GM18498 (cell line): ENCODE measurements around the gene SFMBT1.

Source experiments
- ATAC-seq: cut with Tn5 transposase; IDR thresholded peaks from one replicate; pipeline ENCODE4 v1.9.1; 2021; ENCODE audit warnings: mild to moderate bottlenecking, moderate library complexity; ENCODE audit not compliant: unreplicated experiment

Gene SFMBT1

DNA sequence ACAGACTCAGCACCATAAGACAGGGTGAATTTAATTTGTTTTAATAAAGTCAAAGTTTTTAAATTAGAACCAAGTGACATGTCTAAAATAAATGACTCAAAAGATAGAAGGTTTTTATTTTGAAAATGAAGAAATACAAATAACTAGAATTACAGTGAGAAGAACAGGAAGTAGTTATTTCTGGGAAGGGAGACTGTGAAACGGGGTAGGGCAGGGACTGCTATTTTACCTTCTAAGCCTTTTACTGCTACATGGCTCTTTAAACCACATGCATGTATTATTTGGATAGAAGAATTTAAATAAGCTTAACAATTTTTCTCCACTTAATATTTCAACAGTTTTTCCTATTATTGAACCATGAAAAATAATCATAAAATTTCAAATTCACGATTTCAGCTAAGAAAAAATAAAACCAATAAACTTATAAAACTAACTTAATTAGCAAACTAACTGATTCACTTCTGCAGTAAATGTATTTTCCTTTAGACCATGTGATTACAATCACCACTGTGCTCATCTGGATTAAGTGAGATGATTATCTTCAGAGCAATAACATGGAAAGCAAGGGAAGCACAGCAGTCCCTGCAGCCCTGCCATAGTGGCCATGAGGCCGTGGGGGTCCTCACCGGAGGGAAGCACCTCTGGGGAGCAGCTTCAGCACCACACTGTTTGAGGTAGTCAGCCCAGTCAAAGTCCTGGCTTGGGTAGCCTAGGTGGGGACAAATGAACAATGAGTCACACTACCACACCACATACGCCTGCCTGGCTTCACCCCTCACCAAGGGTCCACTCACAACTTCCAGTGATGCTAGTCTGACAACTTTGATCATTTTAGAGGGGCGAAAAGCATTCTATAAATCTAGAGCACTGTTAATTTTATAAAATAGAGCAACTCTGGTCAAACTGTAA is 120.2 kb downstream of the SFMBT1 start:
- no peak for ATAC-seq

DNA sequence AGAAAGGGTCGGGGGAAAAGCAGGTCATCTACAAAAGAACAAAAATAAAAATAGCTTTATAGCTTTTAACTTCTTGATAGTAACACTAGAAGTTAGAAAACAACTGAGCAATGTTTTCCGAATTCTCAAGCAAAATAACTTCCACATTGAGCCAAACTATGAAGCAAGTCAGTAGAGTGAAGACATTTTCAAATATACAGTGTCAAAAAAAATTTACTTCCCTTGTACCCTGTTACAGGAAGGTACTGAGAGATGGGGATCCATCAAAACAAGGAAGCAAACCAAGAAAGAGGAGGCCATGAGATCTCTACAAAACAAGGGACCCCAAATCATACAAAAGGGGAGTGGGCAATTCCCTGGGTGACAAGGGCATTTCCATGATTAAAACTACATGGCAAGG is 121.9 kb downstream of the SFMBT1 start:
- ATAC-seq: no peak

DNA sequence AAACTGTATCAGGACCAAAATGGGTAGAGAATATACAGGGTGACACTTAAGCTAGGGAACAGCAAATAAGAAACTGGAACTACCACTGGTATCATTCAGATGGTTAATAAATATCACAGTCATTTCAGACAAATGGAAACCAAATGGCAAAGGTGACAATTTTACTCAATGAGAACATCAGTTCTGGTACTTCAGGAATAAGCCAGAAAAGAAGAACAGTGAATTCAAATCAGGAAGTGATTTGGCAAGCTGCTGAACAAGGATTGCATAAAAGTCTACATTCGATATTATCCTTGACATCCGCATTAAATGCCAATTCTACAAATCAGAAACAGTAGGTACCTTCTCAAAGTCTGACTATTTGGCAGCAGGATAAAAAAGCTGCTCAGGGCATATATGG is 125.0 kb downstream of the SFMBT1 start:
- no peak for ATAC-seq

DNA sequence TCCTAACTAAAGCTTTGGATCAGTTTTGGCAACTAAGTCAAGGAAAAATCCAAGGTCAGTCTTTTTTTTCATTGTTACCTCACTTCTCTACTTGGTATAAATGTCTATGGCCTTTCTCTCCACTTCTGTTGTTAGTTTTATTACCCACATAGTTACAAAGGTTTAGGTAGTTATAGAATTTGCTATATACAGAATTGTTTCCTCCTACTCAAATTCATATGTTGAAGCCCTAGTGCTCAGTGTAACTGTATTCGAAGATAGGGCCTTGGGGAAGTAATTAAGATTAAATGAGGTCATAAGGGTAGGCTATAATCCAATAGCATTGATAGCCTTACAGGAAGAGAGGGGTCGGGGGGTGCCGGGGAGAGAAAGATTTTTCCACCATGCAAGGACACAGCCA is 128.8 kb downstream of the SFMBT1 start:
- ATAC-seq: no peak

DNA sequence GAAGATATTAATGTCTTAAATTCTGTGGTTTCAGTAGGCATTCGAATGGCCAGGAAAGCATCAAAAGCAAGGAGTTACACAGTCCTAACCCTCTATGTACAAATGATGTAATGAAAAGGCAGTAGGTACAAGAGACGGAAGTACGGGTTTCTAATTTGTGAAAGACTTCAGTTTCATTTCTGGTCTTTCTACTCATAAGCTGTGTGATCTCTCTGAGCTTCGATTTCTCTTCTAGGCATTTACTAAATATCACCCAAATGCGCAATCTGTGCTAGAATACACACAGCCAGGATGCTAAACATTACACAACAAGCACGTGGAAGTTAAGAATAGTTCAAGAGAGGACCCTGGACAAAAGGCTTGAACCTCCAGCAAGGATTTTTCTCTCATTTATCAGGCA is 130.6 kb downstream of the SFMBT1 start:
- ATAC-seq: no peak

DNA sequence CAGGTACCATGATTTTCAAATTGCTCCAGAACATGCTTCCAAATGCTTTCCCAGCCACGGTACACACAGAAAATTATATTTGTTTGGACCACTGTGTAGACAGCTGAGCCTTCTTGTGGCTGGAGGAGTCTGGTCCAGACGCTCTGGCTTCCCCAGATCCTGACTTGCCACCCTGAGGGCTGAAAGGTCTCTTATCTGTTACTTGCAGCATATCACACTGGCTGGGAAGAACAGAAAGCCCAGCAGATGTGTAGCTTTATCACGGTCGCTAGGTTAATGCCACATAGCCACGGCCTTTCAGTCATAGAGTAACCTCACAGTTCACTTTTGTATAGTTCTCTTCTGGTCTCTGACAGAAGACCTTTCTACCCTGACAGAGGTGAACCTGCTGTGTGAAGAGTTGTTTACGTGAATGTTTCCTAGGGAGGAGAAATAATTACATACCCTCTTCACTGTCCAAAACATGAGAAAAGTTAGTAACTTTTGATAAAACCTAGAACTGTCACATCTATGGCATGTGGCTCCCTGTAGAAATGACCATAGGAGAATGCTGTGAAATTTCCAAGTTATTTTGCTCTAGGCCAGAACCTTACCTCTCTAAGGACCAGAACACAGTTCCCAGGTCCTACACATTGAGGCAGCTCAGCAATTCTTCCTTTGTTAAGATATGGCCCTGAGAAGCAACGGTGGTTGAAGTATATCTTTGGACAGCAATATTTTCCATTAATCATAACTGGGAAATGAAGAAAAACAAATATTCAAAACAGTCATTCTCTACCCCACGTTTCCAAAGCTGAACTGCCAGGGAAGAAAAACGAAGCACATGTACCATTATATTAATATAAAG is 132.8 kb downstream of the SFMBT1 start:
- no peak for ATAC-seq

DNA sequence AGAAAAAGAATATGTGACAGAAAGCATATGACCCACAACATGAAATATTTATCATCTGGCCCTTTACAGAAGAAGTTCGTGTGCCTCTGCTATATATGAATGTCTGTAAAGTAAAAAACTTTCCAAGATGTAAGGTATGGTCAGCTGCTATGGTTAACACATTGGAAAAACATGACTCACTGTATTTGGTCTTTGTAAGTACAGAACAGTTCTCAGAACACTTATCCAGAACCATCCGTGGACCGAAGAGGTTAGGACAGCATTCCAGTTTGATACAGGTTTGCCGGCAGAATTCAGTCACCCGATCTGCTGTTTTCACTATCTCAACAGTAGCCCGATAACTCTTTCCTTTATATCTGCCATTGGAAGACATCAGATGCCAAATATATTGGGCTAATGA is 135.1 kb downstream of the SFMBT1 start:
- ATAC-seq: no peak

DNA sequence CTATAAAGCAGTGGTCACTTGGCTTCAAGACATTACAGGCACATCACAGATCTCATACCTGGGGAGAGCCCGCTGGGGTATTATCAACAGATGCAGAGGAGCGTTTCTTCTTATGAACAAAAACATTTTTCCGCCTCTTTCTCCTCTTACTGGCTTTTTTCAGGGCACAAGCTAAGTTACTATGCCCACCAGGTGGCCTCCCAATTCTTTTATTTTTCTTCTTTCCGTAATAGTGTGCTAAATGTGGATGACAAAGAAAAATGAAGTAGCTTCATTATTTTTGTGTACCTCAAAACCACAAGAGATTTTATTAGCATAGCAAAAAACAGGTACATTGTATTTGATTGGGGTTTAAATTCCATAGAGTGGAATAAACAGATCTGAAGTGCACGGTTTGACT is 138.4 kb downstream of the SFMBT1 start:
- no peak for ATAC-seq

DNA sequence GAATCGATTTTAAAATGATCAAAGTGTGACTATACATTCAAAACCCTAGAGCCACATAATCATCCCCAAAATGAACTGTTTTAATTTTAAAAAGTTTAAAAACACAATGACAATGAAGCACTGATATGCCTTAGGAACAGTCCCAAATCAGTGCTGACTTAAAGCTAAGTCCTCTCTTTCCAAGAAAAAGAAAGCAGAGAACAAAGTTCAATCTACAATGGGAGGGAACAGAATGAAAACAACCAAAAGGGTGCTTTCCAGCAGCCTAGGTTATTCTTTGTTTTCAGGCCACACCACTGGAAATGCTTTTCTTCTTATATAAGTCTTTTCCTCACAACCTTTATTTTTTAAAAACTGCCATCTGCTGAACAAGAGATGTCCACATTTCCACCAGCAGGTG is 141.3 kb downstream of the SFMBT1 start:
- ATAC-seq: no peak

DNA sequence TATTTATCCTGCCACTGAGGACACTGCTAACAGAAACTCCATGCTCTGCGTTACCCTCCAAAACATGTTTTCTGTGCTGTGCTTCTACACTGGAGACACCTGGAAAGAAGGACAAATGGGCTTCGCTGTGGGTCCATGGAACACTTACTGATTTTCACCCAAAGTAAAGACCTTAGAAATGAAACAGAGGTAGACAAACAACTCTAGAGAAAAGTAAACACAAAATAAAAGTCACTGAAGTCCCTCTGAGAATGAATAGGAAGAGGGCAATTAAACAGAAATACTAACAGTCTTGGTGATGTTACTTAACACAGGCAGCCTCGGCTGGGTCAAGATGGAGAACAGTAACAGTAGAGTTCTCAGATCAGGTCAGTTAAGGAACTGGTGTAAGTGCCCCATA is 141.9 kb downstream of the SFMBT1 start:
- ATAC-seq: no peak

DNA sequence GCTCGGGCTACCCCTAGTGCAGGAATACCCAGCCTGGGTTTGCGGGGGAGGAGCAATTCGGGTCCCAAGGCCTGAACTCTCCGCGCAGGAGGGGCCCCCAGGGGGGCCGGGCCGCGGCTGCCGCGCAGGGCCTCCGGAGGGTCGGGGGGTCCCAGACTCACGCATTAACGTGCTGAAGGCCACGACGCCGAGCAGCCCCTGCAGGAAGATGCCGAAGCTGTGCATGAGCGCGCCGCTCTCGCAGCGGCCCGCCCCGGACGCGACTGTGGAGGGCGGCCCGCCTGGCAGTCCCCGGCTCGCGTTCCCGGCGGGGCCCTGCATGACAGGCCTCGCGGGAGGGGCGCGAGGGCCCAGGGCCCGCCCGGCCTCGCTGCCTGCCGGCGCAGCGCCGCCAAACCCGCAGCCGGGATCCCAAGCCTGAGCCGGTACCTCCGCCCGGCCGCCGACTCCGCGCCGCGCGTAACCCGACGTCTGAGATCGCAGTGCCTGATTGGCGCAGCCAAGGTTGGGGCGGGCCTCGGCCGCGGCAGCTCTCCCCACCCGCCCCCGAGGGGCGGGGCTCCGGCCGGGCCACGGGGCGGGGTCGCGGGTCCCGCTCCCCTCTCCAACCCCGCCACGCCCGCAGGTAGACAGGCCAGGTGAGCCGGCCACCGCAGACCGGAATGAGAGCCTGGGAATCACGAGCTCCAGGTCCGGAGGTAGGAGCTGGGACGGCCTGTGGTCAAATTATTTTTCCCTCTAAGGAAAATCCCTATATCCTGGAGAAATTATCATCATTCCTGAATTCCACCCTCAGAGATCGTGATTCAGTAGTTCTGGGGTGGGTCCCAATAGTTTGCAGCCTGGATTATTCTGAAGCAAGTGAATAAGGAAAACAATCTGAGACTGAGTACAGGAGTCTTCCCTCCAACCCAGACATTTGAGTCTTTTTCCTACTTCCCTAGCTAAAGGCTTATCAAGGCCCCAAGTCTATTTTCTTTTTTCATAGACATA is 148.4 kb downstream of the SFMBT1 start, which contains the start of gene STIMATE:
Gene STIMATE, minus strand, starts transcription at position 419 of the 993 bp plus-strand sequence. Its CDS starts 98 bp downstream, at position 321.
- ATAC-seq: peak; percentile 96

DNA sequence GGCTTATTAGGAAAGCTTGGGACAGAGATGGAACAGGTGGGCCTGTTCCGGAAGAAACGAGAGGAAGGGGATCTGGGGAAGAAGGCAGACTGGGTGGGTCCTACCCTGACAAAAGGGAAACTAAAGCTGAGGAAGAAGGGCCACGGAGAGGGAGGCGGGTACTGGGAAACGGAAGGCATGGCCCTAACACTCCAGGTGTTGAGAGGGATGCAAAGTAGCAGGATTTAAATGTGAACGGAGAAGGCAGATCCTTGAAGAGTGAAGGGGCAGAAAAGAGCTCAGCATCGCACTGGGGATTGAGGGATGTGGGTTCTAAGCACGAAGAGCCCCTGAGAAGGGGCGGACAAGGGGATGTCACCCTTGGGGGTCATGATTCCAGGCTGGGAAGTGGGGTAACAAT is 149.3 kb downstream of the SFMBT1 start:
- no peak for ATAC-seq

DNA sequence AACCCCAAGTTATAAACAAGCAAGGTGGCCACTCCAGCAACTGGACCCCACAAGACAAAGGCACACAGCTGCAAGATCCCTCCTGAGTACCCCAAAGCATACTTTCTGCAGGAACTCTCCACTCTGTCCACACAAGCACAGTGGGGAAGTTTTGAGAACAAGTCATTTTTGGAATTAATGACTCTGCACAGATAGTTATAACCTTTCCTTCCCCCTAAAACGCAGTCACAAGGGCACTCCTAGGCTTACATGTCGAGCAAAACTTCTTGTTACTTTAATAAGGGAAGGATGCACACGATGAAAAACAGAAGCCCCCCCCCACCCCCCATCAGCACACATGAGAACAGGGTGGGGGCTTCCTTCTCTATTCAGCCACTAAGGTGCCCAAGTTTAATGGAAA is 149.7 kb downstream of the SFMBT1 start:
- ATAC-seq: no peak

DNA sequence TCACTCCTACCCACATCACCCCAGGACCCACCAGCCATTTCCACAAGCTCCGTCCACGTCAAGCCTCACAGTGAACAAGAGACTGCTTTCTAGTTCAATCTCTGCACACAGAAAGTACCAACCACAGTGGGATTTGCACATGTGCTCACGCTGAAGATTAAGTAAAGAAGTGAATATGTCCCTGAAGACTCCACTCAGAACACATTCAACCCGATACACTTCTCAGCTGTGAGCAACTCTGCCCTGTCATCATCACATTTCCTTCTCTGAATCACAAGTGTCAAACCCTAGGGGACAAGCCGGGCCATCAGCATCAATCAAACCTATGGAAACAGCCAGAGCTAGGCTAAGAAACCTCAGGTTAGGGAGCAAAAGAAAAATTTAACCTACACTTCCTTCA is 150.5 kb downstream of the SFMBT1 start:
- ATAC-seq: no peak

DNA sequence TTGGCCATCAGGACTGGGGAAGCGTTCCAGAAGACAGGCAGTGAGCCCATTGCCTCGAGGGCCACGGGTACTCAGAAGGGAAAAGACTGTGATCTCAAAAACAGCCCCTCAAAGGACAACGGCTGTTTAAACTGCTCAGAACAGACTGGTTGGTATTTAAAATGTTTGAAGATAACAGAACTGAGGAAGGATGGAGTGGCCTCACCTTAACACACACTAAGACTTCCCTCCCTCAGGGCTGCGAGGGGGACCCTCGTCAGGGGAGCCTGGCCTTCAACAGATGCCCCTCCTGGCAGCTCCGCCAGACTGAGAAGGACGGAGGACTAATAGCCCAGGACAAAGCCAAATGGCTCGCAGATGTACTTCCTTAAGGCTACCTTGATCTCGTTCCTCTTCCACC is 151.1 kb downstream of the SFMBT1 start:
- no peak for ATAC-seq

DNA sequence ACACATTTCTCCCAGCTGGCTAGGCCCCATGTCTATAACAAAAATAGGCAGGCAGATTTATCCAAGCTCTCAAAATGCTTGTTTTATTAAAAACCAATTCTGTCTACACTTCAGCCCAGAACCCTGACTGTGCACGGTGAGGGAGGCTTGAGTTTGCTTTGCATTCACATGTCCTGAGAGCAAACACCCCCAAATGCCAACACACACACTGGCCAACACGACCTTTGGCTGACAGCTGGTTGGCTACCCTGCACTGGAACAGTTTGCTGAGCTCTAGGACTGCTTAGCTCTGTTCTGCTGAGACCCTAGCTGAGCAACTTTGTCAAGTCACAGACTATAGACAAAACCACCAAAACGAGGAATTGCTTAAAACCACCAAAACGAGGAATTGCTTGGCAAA is 152.2 kb downstream of the SFMBT1 start:
- ATAC-seq: no peak

DNA sequence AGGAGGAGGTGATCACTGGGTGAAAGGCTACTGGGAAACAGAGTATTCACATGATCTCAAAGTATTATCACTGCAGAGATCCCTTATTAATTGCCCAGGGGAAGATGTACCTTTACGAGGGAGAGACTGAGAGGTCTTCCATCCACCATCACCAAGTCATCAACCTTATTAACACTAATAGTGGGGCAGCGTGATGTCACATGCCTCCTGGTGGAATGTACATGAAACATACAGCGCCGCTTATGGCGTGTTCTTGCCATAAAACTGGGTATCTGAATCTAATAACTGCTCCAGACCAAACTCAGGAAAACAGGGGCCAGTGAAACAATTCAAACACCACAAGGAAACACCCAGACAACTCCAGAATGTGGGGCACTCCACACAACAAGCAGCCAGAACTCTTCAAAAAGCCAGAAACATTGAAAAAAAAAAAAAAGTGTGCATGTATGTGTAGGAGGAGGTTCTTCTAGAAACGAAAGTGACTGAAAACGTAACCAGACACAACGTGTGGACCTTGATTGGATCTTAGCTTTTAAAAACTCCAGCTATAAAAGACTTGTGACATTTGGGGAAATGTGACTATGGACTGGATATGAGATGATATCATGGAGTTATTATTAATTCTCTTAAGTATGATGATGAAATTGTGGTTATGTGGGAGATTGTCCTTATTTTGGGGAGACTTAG is 153.1 kb downstream of the SFMBT1 start:
- no peak for ATAC-seq

DNA sequence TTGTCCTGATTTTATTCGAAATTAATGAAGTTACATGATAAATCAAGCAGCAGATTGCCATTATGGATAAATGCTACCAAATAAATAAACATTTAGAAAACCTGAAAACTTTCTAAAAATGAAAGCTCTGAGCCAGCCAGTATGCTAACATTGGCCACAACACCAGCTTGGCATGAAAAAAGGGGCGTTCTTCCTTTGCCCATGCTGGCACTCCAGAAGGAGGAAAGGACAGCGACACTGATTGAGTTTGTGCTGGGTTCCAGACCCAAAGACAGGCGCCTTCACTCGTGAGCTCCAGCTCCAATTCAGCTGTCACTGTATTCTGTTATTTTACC is 153.6 kb downstream of the SFMBT1 start:
- ATAC-seq: no peak

DNA sequence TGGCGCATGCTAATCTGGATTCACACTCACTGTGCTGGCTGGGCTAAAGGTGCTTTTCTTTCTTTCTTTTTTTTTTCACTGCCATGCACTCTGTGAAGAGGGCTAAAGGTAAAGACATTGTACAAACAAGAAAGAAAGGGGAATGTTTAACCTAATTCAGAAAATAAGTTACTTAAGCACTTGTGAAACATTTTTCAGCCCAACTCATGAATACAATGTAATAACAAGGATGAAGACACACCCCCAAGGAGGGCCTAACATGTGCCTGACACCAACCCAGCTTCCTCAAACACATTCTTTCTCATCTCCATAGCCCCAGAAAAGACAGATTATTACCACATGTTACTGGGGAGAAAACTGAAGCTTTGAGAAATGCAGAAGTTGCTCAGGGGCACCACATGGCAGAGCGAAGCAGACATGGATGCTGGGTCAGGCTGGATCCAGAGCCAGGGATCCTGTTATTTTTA is 154.2 kb downstream of the SFMBT1 start:
- ATAC-seq: no peak

DNA sequence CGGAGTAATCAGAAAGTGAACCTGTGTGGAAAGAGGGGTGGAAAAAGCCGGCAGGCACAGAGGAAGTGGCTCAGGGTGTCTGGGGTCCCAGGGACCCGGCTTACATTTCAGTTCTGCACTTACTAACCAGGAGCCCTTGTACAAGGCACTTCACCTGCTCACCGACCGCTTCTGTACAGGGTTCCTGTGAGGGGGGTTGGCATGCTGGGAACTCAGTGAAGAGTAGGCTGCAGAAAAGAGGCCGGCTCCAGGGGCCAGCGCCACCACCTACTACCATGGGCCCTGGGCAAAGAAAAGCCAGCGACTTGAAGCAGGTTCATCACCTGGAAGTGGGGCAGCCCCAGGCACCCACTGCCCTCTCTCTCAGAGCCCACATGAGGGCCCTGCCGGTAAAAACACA is 154.7 kb downstream of the SFMBT1 start:
- no peak for ATAC-seq
